GM12878 (cell line): ENCODE measurements around the gene C1orf52. TPM values are rescaled to one million over a fixed set of nuclear protein-coding genes. Genes with fewer than 3 reads are reported as not detected.

Experiments
- ATAC-seq: fragments of 200-7000 bp; cut with Tn5 transposase; 3 replicates; pipeline ENCODE4 v1.9.1; 2020; ENCODE audit warnings: mild to moderate bottlenecking, moderate library complexity
- BruUV-seq: library from RNA; stranded (reverse); fragments of 400-500 nt; replicated peaks from 2 replicates; lab custom pipeline; 2021; lab: Mats Ljungman, UMichigan
- CTCF ChIA-PET: fragments of 300-600 bp; sonication (Branson Sonifier 250); formaldehyde crosslinking; extraction: SDS; loops from one replicate; lab custom pipeline; 2021; ENCODE audit warnings: inconsistent platforms; lab: Yijun Ruan, JAX
- POLR2A ChIA-PET: fragments of 350-600 bp; formaldehyde crosslinking; extraction: SDS; loops from one replicate; lab custom pipeline; 2021; ENCODE audit warnings: inconsistent platforms; lab: Charles Lee
- RAD21 ChIA-PET: fragments of 300-600 bp; sonication (Branson Sonifier 250); formaldehyde crosslinking; loops from one replicate; lab custom pipeline; 2023; ENCODE audit warnings: antibody characterized with exemption; ENCODE audit not compliant: unreplicated experiment; lab: Charles Lee
- SMC1A ChIA-PET: fragments of 300-600 bp; sonication (Branson Sonifier 250); formaldehyde crosslinking; loops from one replicate; lab custom pipeline; 2023; ENCODE audit not compliant: unreplicated experiment, uncharacterized antibody; lab: Charles Lee
- DNase-seq: peaks from one replicate; pipeline ENCODE4 v3.0.0-alpha.2; 2011; ENCODE audit warnings: low read depth, low spot score
- FAIRE-seq: peaks from 3 replicates; lab custom pipeline; 2011; peaks lifted over from hg19 to GRCh38; lab: Jason Lieb, UNC
- H2AFZ ChIP-seq: 2 replicates; pipeline ENCODE4 v1.6.0; 2011; ENCODE audit warnings: low read depth, low read length, control low read depth; ENCODE audit not compliant: control insufficient read depth
- H3K27ac ChIP-seq: 2 replicates; pipeline ENCODE4 v1.5.1; 2011; ENCODE audit warnings: control low read depth; ENCODE audit not compliant: control insufficient read depth, insufficient read depth
- H3K27me3 ChIP-seq, 2 experiments: replicated peaks in 1 of 2; 2 replicates each; pipeline versions ENCODE4 v1.6.0 to v1.6.1; 2011; ENCODE audit warnings: low read length in 1 of 2; ENCODE audit not compliant: control insufficient read depth in 2 of 2, insufficient read depth in 2 of 2
- H3K36me3 ChIP-seq, 2 experiments: 2 replicates each; pipeline ENCODE4 v1.5.1; 2011; ENCODE audit warnings: low read length in 1 of 2; ENCODE audit not compliant: control insufficient read depth in 2 of 2, insufficient read depth in 2 of 2
- H3K4me1 ChIP-seq: 2 replicates; pipeline ENCODE4 v1.6.1; 2011; ENCODE audit warnings: mild to moderate bottlenecking, low read length, moderate library complexity, mixed read lengths; ENCODE audit not compliant: control insufficient read depth, insufficient read depth
- H3K4me2 ChIP-seq: 2 replicates; pipeline ENCODE4 v1.6.0; 2011; ENCODE audit warnings: control low read depth; ENCODE audit not compliant: control insufficient read depth, insufficient read depth
- H3K4me3 ChIP-seq: fragments of 200-600 bp; sonication (generic); 2 replicates; pipeline ENCODE4 v1.5.1; 2016
- H3K79me2 ChIP-seq: 2 replicates; pipeline ENCODE4 v1.6.0; 2011; ENCODE audit warnings: low read length; ENCODE audit not compliant: control insufficient read depth, insufficient read depth
- H3K9ac ChIP-seq: 2 replicates; pipeline ENCODE4 v1.8.0; 2011; ENCODE audit warnings: low read length, control low read depth, mixed read lengths; ENCODE audit not compliant: control insufficient read depth, insufficient read depth
- H3K9me3 ChIP-seq: replicated peaks from 3 replicates; pipeline ENCODE4 v1.5.1; 2011; ENCODE audit warnings: mild to moderate bottlenecking, low read length; ENCODE audit not compliant: control insufficient read depth, insufficient read depth
- H4K20me1 ChIP-seq: 2 replicates; pipeline ENCODE4 v1.6.0; 2011; ENCODE audit not compliant: control insufficient read depth, insufficient read depth
- CBFB ChIP-seq: IDR thresholded peaks from 2 replicates; pipeline ENCODE4 v1.6.1; 2016; ENCODE audit warnings: antibody characterized with exemption, low read depth
- GABPA ChIP-seq: IDR thresholded peaks from 2 replicates; pipeline ENCODE4 v1.6.1; 2014; ENCODE audit warnings: antibody characterized with exemption, low read depth, mild to moderate bottlenecking, inconsistent platforms
- LARP7 ChIP-seq: fragments of 450-650 bp; IDR thresholded peaks from 2 replicates; pipeline ENCODE4 v1.6.1; 2017; ENCODE audit warnings: mild to moderate bottlenecking
- STAT1 ChIP-seq: fragments of 450-650 bp; conservative IDR thresholded peaks from 2 replicates; pipeline ENCODE4 v1.6.1; 2014; ENCODE audit warnings: antibody characterized with exemption, mild to moderate bottlenecking
- TARDBP ChIP-seq: IDR thresholded peaks from 2 replicates; pipeline ENCODE4 v1.6.1; 2016; ENCODE audit warnings: borderline replicate concordance
- TBL1XR1 ChIP-seq: IDR thresholded peaks from 2 replicates; pipeline ENCODE4 v1.6.1; 2012; ENCODE audit warnings: low read depth, low read length, improper control_type of control experiment
- ZBTB11 ChIP-seq: fragments of 450-650 bp; formaldehyde crosslinking; IDR thresholded peaks from 2 replicates; pipeline ENCODE4 v1.5.0; 2022; ENCODE audit warnings: mild to moderate bottlenecking, missing genetic modification characterization
- ZNF384 ChIP-seq: IDR thresholded peaks from 2 replicates; pipeline ENCODE4 v1.6.1; 2012; ENCODE audit warnings: low read depth, mild to moderate bottlenecking, low read length, improper control_type of control experiment, borderline replicate concordance
- WGBS: methylation state at CpG from one replicate; pipeline ENCODE4 v1.1.6; 2016; ENCODE audit warnings: low lambda C conversion rate; ENCODE audit not compliant: insufficient replicate concordance, insufficient coverage; ENCODE audit errors: missing lambda C conversion rate; 5-methylcytosine and 5-hydroxymethylcytosine counted together
- in situ Hi-C: fragments of 300-500 bp; cut with MboI; formaldehyde crosslinking; loops from 9 replicates; pipeline ENCODE4 v1.14.3; 2018; ENCODE audit warnings: mixed read lengths
- intact Hi-C: fragments of 100-400 bp; cut with micrococcal nuclease; formaldehyde crosslinking; loops from one replicate; pipeline ENCODE4 v1.14.2; 2022; ENCODE audit not compliant: unreplicated experiment
- polyA plus RNA-seq, 11 experiments: library from polyadenylated mRNA; depleted of rRNA in 4 of 11; unstranded in 6 of 11; stranded (reverse) in 5 of 11; fragments of >200 nt; fragmentation: Nextera tagmentation in 4 of 11; fragmentation: Illumina TruSeq in 1 of 11; extraction: Ambion mirVana in 4 of 11; extraction: Trizol in 1 of 11; gene quantifications; 1 replicate in 1 of 11; 2 replicates in 10 of 11; pipeline versions ENCODE4 v1.2.1 to v1.2.3, GENCODE V29; 2011 to 2016; ENCODE audit warnings: inconsistent platforms in 2 of 11, missing spikeins in 2 of 11, low read depth in 1 of 11
- total RNA-seq, 4 experiments: library from RNA; depleted of rRNA in 3 of 4; stranded (reverse); fragments of >200 nt in 3 of 4; fragmentation: Illumina TruSeq in 1 of 4; extraction: Trizol in 1 of 4; gene quantifications; 2 replicates each; pipeline versions ENCODE4 v1.2.1 to v1.2.3, GENCODE V29; 2013 to 2021
- TF ChIP-seq, protein P1 (sequence below): fragments of 450-650 bp; IDR thresholded peaks from 2 replicates; pipeline ENCODE4 v1.6.1; 2016; ENCODE audit warnings: mild to moderate bottlenecking, moderate library complexity, borderline replicate concordance

Gene C1orf52
- total and polyA plus RNA-seq, 10 of the 15 experiments (the other 5 are each of a cell fraction or from before 2014, with no cell fraction given): 9.4 to 39.5 (median 17.6) TPM

- Histone ChIP-seq H3K36me3 (peaks cover 0 to 21% of the 10 kb centered on the region in 2 experiments; a peak in 3 of 4 replicates), H4K20me1 (no peaks in the 10 kb centered on the region), H3K4me3 (no peak overlapping the region), H3K27me3 (no peaks in the 10 kb centered on the region), H3K79me2 (peaks cover 38% of the 10 kb centered on the region), H3K4me2 (0 out of 2 replicates have a peak overlapping the region, but pooled peaks have one; percentile 23), H3K9me3 (no peaks in the 10 kb centered on the region), H3K27ac (no peak overlapping the region), H2AFZ (no peak overlapping the region), H3K9ac (no peak overlapping the region), H3K4me1 (no peaks in the 10 kb centered on the region)
- no peak for ATAC-seq
- 100% methylated on average over 5 of the region's 5 CpGs for WGBS
- in situ Hi-C loops: no loop called here
- BruUV-seq: no TSS peak
- ChIA-PET SMC1A (interaction anchor here (0.9 to 1.5 kb wide), 2 partner anchors 10 to 487 kb away, joined by 3 to 9 read pairs; partner anchors contain the start of gene C1orf52), POLR2A (interaction anchor here (0.6 to 1.0 kb wide), 2 partner anchors 10 to 11 kb away, joined by 4 to 6 read pairs; partner anchors contain the start of gene C1orf52), CTCF (interaction anchor here (1.3 to 10.6 kb wide), 6 partner anchors 9 to 324 kb away, joined by 3 to 229 read pairs (median 11); partner anchors contain the start of gene C1orf52), RAD21 (interaction anchor here (1.8 kb wide), 1 partner anchor 9 kb away, joined by 6 read pairs; the partner anchor contains the start of gene C1orf52)
- no peak for FAIRE-seq
- DNase-seq: no peak
- intact Hi-C loops: no loop called here
- TF ChIP-seq ZNF384: no peak
- TF ChIP-seq TARDBP: no peak
- TF ChIP-seq LARP7: no peak
- TF ChIP-seq GABPA: no peak
- TF ChIP-seq STAT1: no peak
- TF ChIP-seq, protein P1, sequence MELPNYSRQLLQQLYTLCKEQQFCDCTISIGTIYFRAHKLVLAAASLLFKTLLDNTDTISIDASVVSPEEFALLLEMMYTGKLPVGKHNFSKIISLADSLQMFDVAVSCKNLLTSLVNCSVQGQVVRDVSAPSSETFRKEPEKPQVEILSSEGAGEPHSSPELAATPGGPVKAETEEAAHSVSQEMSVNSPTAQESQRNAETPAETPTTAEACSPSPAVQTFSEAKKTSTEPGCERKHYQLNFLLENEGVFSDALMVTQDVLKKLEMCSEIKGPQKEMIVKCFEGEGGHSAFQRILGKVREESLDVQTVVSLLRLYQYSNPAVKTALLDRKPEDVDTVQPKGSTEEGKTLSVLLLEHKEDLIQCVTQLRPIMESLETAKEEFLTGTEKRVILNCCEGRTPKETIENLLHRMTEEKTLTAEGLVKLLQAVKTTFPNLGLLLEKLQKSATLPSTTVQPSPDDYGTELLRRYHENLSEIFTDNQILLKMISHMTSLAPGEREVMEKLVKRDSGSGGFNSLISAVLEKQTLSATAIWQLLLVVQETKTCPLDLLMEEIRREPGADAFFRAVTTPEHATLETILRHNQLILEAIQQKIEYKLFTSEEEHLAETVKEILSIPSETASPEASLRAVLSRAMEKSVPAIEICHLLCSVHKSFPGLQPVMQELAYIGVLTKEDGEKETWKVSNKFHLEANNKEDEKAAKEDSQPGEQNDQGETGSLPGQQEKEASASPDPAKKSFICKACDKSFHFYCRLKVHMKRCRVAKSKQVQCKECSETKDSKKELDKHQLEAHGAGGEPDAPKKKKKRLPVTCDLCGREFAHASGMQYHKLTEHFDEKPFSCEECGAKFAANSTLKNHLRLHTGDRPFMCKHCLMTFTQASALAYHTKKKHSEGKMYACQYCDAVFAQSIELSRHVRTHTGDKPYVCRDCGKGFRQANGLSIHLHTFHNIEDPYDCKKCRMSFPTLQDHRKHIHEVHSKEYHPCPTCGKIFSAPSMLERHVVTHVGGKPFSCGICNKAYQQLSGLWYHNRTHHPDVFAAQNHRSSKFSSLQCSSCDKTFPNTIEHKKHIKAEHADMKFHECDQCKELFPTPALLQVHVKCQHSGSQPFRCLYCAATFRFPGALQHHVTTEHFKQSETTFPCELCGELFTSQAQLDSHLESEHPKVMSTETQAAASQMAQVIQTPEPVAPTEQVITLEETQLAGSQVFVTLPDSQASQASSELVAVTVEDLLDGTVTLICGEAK: no peak
- no peak for TF ChIP-seq CBFB
- no peak for TF ChIP-seq TBL1XR1
- TF ChIP-seq ZBTB11 (CRISPR knock-in tag): no peak
These were observed 9.5 kb upstream of the C1orf52 start for GRCh38 chr1:85268801-85269585.
